ENCODE data around the gene GPS1.

GPS1 gene

DNA sequence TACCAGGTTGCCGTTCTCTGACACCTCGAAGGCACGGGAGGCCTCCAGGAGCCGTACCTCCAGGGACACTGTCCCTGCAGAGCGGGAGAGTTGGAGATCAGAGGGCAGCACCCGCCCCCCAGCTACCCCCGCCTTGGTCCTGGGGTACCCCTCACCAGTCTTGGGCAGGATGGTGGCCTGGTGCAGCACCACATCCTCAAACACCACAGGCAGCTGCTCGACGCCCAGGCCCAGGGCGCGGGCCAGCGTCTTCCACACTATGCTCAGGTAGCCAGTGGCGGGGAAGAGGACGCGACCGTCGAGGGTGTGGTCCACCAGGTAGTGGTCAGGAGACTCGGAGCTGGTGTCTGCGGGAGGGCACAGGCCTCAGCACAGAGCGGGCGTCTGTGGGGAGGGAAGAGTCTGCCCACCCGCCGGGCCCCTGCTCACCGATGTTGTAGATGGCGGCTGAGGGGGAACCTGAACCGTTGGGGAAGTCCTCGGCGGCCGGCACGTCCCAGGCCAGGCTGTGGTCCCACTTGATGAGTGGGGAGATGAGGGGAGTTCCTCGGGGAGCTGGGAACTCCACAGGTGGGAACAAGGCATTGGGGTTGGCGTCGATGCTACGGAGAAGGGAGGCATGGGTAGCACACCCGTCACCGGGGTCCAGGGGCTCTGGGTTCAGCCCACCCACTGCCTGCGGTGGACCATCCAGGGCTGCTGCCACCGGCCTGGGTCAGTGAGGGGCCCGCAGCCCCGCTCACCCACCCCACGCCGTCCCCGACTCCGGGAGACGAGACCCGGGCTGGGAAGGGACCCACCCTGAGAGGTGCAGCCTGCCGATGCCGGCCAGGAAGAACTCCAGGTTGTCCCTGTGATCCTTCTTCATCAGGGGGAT, 36.5 kb downstream of the GPS1 start:
- DNase-seq (ENCODE audit: low read depth, low spot score) = no peak
- in situ Hi-C loops (cut with HindIII; ENCODE audit: low sequenced_read_pairs) = no loop called here
- H3K4me3 ChIP-seq (ENCODE audit: low read depth, low read length) = no peak overlapping the region
- TF ChIP-seq, protein P1, sequence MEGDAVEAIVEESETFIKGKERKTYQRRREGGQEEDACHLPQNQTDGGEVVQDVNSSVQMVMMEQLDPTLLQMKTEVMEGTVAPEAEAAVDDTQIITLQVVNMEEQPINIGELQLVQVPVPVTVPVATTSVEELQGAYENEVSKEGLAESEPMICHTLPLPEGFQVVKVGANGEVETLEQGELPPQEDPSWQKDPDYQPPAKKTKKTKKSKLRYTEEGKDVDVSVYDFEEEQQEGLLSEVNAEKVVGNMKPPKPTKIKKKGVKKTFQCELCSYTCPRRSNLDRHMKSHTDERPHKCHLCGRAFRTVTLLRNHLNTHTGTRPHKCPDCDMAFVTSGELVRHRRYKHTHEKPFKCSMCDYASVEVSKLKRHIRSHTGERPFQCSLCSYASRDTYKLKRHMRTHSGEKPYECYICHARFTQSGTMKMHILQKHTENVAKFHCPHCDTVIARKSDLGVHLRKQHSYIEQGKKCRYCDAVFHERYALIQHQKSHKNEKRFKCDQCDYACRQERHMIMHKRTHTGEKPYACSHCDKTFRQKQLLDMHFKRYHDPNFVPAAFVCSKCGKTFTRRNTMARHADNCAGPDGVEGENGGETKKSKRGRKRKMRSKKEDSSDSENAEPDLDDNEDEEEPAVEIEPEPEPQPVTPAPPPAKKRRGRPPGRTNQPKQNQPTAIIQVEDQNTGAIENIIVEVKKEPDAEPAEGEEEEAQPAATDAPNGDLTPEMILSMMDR (IDR thresholded peaks at IDR 0.05; ENCODE audit: low read depth, low read length) = no peak

DNA sequence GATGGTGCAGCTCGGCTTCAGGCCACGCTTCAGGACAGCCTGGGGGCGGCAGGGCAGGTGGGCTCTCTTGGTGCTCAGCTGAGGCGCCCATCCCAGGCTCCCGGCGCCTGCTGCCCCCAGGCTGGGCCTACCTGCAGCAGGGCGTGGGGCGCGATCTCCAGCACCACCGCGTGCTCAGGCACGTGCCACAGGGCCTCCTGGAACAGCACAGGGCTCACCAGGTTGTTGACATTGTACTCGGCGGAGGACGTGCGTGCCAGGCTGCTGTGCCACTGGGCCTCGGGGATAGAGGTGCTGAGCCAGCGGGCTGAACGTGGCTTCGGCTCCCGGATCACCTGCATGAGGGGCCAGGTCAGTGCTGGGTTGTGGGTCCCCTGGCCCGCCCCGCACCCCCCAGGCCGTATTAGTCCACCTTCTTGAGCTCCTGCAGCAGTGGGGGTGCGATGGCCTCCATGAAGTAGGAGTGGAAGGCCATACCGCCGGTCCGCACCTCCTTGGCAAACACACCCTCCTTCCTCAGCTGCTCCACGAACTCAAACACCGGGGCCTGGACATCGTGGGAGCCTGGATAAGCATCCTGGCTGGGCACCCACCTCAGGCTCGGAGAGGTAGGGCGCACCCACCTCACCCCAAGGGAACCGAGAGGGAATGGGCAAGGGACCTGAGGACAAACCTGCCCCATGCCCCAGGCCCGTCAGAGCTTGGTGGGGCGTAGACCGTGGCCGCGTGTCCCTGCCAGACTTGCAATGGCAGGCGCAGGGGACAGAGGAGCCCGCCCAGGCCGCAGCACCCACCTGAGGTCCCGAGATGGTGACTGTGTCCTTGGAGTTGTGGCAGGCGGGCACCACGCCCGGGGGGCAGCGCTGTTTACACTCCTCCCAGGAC, 37.4 kb downstream of the GPS1 start:
- TF ChIP-seq, protein P1 (IDR thresholded peaks at IDR 0.05; ENCODE audit: low read depth, low read length) = no peak
- no peak for DNase-seq (ENCODE audit: low read depth, low spot score)
- in situ Hi-C loops (cut with HindIII; ENCODE audit: low sequenced_read_pairs) = no loop called here
- no peak overlapping the region for H3K4me3 ChIP-seq (ENCODE audit: low read depth, low read length)

DNA sequence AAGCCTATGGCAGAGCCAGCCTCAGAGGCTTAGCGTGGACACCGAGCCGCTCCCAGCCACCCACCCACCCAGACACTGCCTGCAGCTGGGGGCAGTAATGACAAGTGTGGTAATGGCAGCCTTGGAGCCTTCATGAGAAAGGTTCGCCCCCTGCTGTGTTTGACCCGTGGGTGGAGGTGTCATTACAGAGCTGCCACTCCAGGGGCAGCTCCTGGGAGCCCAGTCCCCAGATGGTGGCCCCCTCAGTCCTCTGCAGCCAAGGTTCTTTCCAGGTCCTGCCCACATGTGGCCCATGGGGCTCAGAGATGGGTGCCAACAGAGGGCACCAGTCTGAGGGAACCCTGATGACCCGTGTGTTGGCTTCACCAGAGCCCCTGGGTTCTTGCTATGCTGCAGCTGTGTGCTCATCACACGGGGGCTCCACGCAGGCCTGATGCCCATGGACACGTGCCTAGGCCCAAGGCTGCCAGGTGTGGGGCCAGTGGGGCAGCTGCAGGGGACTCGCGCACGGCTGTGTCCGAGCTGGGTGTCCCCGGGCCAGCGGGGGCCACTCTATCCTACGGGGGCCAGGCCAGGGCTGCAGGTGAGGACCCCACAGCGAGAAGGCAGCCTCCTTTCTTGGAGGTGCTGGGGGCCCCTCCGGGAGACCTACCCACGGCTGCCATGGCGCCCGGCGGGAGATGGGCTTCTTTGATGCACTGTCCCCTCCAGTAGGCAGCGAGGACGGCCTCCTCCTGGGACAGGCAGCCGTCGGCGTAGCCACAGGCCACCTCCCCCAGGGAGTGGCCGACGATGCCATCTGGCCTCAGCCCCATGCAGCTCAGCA, 38.2 kb downstream of the GPS1 start:
- no peak overlapping the region for H3K4me3 ChIP-seq (ENCODE audit: low read depth, low read length)
- in situ Hi-C loops (cut with HindIII; ENCODE audit: low sequenced_read_pairs) = no loop called here
- TF ChIP-seq, protein P1 (IDR thresholded peaks at IDR 0.05; ENCODE audit: low read depth, low read length) = no peak
- DNase-seq (ENCODE audit: low read depth, low spot score) = no peak

DNA sequence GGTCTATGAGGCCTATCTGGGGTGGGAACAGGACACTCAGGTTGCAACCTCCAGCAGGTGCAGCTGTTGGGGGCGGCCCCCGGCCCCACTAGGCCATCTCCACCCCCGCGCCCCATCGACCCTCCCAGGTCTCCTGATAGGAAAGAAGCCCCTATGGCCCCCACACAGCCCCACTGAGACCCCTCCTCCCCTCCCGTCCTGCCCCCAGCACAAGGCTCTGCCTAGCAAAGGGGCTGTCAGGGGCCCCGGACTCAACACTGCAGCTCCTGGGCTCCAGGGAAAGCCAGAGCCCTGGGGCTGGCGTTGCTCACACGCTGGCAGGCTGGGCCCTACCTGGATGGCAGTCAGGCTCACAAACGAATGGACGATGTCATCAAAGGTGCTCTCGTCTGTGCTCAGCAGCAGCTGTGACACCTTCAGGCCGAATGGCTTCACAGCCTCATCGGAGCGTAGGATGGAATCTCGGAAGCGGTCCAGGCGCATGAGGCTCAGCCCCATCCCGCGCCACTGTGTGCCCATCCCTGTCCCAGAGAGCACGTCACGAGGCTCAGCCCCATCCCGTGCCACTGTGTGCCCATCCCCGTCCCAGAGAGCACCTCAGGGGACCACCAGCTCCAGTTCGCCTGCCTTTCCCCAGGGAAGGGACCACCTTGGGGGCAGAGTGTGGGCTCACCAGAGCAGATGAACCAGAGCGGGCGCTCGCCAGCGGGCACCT, 39.0 kb downstream of the GPS1 start:
- no peak for DNase-seq (ENCODE audit: low read depth, low spot score)
- no peak overlapping the region for H3K4me3 ChIP-seq (ENCODE audit: low read depth, low read length)
- TF ChIP-seq, protein P1 (IDR thresholded peaks at IDR 0.05; ENCODE audit: low read depth, low read length) = no peak
- in situ Hi-C loops (cut with HindIII; ENCODE audit: low sequenced_read_pairs) = no loop called here

DNA sequence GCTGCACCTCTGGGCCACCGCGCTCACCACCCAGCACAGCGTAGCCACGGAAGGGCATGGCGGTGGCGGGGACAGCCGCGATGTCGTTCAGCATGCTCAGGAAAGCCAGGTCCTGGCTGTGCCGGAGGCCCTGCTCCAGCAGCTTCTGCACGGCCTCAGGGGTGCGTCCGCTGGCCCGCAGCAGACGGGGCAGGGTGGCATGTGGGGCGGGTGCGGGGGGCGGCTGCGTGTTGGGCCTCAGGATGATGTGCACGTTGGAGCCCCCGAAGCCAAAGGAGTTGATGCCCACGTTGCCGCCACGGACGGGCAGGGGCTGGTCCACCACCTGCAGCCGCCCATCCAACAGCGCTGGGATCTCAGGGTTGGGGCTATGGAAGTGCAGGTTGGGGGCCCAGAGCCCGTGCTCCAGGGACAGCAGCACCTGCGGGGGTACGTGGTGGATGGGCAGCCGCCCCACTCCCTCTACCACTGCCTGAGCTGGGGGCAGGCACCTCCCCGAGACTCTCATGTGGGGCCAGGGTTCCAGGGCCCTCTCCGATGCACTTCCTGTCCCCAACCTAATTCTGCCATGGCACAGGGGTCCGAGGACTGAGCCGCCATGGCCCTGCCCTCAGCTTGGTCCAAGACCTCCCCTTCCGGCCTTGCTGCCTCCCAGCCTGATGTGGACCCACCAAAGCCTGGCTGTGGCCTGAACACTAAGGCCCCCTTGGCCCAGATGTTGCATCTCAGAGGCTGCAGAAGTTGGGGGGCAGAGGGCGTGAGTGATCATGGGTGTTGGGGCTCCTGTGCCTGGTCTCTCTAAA, 39.8 kb downstream of the GPS1 start:
- DNase-seq (ENCODE audit: low read depth, low spot score) = no peak
- no peak overlapping the region for H3K4me3 ChIP-seq (ENCODE audit: low read depth, low read length)
- in situ Hi-C loops (cut with HindIII; ENCODE audit: low sequenced_read_pairs) = no loop called here
- TF ChIP-seq, protein P1 (IDR thresholded peaks at IDR 0.05; ENCODE audit: low read depth, low read length) = no peak

All from astrocyte of the spinal cord (primary cell).